Renal cortex interstitium (tissue), 11 donors: Measurements from ENCODE around the gene SLC4A5. TPM values are rescaled to one million over a fixed set of nuclear protein-coding genes. Genes with fewer than 3 reads are reported as not detected.

ENCODE experiments used
- DNase-seq, 11 donors: peaks; one replicate each; pipeline ENCODE4 v3.0.0-alpha.2; 2013; ENCODE audit warnings: low read depth in 9 of 11, low spot score in 4 of 11; ENCODE audit errors: extremely low read depth in 1 of 11
- polyA plus RNA-seq, 3 donors: library from polyadenylated mRNA; unstranded; fragments of 120-200 nt; gene quantifications; one replicate each; pipeline ENCODE4 v1.2.1, GENCODE V29; 2013; ENCODE audit not compliant: insufficient read length in 3 of 3

SLC4A5 gene
- polyA plus RNA-seq, 3 donors = 1.7 to 4.8 (median 3.2) TPM

DNA sequence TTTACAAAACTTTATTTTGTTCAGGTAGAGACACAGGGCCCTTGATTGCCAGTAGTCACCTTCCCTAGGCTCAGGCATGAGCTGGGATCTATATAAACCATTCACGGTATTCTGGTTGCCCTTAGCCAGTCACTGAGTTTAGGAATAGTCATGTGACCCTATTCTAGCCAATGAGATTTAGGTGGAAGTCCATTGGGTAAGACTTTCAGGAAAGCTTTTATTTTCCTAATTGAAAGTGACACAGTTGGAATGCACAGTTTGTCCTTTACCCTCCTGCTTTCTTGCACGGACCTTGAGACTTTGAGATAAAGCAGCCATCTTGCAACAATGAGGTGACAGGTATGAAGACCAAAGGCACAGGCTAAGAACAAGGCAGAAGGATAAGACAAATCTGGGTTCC, 21.5 kb downstream of the SLC4A5 start:
- no peak for DNase-seq

DNA sequence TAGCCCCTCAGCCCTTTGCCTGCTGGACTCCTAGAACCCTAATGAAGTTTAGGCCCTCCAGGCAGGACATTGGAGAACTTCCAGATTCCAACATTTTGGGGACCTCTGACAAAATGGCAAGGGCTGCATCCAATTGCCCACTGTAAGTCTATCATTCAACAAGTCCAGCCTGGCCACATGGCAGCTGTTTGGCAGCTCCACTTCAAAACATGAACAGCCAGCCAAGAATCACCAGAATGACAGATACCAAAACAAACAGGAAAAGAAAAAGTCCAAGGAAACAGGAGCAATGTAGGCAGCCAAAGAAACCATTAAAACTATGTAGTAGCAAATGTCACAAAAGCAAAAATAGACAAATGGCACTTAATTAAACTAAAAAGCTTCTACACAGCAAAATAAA, 25.5 kb downstream of the SLC4A5 start:
- no peak for DNase-seq

DNA sequence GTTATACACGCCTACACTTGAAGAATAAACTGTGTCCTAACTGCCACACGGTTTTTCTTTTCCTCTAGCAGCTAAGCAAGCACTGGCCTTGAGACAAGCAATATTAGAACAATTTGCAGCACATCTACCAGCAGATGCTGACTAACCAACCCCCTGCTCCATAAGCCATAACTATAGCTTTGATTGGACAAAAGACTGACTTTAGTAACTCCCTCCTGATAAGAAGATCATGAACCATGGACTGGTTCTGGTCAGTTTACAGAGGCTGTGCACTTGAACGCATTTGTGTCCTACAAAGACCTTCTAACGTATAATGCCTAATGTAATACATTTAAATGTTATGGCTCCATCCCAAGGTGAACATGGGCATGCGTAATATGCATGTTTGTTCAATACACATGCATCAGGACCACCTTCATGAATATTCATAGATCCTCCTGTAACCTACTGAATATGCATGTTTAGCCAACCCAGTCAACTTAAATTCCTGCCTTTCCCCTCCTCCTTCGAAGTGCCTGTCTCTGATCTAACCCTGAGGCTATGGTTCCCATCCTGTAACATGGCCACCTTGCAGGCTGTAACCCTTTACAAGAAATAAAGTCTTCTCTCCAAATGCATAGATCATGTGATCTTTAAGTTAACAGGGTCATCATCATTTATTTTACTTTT, 26.5 kb downstream of the SLC4A5 start:
- no peak for DNase-seq

DNA sequence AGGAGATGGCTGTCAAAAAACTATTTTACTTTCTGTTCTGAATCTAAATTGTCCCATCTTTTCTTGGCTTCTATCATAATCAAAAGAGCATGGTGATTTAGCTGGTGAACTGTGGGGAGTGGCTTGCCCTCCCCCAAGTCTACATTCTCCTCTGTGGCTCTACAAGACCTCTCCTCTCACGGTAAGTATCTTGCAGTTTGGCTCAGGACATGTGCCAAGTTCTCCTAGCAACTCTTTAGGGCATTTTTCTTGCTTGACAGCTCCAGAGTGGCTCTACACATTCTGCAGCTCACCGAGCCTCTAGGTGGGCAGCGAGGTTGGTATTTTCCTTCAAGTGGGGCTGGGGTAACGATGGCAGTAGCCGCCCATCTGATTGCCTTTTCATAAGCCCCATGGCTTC, 29.1 kb downstream of the SLC4A5 start:
- DNase-seq = no peak

GRCh38 chr2:74313497-74313896, 29.7 kb downstream of the SLC4A5 start:
- DNase-seq = no peak

- no peak for DNase-seq
Measured at GRCh38 chr2:74312913-74313312, 30.3 kb downstream of the SLC4A5 start.

DNA sequence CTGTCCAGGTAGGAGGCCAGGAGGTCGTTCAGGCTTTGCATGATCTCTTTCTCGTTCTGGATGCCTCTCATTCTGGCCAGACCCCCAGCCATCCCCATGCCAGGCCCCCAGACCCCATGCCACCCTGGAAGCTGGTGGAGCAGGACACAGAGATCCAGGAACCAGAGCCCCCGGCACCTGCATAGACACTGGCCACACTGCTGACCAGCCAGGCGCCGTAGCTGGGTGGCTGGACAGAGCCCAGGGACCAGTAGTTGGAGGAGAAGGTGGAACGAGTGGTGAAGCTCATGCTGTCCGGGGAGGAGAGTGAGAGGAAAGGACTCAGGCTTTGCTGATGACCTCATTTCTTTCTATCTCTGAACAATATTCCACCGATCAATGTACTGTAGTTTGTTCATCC, 35.5 kb downstream of the SLC4A5 start:
- no peak for DNase-seq

- no peak for DNase-seq
Measured at GRCh38 chr2:74304332-74305148, 38.7 kb downstream of the SLC4A5 start.

- DNase-seq = no peak
Measured at GRCh38 chr2:74302865-74303264, 40.4 kb downstream of the SLC4A5 start.

DNA sequence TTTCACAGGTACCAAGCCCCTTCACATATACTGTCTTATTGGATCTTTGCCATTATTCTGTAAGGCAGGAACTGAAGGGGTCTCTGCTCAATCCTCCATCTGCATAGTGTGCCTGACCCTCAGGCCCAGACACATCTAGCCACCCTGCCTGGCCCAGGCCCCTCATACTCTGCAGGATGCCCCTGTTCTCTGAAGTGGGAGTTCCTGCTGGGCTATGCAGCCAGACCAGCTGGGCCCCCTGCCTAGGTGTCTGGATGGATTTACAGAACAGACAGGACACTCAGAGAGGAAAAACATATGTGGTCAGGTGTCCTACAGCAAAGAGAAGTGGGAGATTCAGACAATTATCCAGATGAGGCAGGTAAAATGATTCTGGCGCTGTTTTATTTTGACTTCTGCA, 42.0 kb downstream of the SLC4A5 start:
- no peak for DNase-seq

DNA sequence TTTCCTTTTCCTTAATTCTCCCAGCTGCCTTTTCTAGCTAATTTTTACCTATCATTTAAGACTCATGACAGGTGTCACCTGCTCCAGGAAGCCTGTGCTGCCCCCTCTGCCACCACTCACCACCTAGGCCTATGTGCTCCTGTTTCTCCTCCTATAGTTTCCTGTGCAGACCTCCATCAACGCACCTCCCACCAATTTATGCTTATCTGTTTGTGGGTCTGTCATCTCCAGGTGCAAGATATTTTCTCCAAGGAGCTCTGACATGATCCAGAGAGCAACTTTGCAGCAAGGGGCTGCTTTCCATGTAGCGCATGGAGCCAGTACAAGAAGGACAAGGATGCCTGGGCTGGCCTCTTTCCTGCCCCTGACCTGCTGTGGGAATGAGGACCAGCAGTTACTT, 42.7 kb downstream of the SLC4A5 start:
- no peak for DNase-seq

DNA sequence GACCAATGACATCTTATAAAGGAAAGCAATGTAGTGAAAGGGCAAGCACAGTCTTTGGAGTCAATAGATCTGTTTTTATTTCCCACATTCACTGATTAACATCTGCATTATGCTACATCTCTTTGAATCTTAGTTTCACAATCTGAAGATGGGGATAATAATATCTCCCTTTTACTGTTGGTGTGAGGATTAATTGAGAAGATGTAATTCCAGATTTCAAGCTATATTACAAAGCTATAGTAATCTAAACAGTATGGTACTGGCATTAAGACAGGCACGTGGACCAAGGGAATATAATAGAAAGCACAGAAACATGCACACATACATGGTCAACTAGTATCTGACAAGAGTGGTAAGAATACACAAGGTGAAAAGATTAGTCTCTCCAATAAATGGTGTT, 45.3 kb downstream of the SLC4A5 start:
- DNase-seq = no peak

- no peak for DNase-seq
Measured at GRCh38 chr2:74297391-74297790, 45.8 kb downstream of the SLC4A5 start.

- no peak for DNase-seq
Measured at GRCh38 chr2:74293191-74293991, 49.8 kb downstream of the SLC4A5 start.

DNA sequence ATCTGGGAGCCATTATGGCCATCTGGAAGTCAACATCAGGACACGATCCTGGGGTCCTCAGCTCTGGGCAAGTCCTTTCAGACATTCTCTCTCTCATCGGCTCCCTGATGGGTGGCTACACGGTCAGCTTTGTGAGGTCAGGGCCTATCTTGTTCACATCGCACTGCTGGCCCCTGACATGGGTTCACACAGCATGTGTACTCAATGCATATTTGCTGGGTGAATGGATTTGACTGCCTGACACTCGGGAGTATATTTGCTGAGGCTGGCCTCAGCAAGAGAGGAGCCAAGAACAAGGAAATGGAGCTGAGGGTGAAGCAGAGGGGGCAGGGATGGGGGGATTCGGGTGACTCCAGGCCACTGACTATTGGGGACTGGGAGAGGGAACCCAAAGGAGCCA, 50.5 kb downstream of the SLC4A5 start:
- DNase-seq = no peak

GRCh38 chr2:74291886-74292621, 51.2 kb downstream of the SLC4A5 start:
- DNase-seq = no peak

GRCh38 chr2:74291218-74291544, 52.0 kb downstream of the SLC4A5 start:
- DNase-seq = no peak

GRCh38 chr2:74290466-74291217, 52.6 kb downstream of the SLC4A5 start:
- DNase-seq = no peak

GRCh38 chr2:74290066-74290465, 53.1 kb downstream of the SLC4A5 start:
- DNase-seq = no peak
